Esophagus squamous epithelium (tissue), 5 donors: Measurements from ENCODE around the gene MYO16. TPM values are rescaled to one million over a fixed set of nuclear protein-coding genes. Genes with fewer than 3 reads are reported as not detected.

Source experiments
- DNase-seq: peaks from one replicate; lab custom pipeline; 2025; lab: John Stamatoyannopoulos, UW
- H3K27ac ChIP-seq, 4 donors: fragments of 200-600 bp; sonication (generic); one replicate each; pipeline ENCODE4 v1.5.1; 2016 to 2019; ENCODE audit warnings: mild to moderate bottlenecking in 1 of 4
- H3K27me3 ChIP-seq, 4 donors: fragments of 200-600 bp; sonication (generic); 1 replicate in 3 of 4; 2 replicates in 1 of 4; pipeline versions ENCODE4 v1.5.1 to v1.6.0; 2017 to 2021; ENCODE audit warnings: antibody characterized with exemption in 1 of 4
- H3K36me3 ChIP-seq, 3 donors: fragments of 200-600 bp; sonication (generic); one replicate each; pipeline ENCODE4 v1.5.1; 2016 to 2019
- H3K4me1 ChIP-seq, 3 donors: fragments of 200-600 bp; sonication (generic); one replicate each; pipeline ENCODE4 v1.5.1; 2017 to 2019
- H3K4me3 ChIP-seq, 4 donors: fragments of 200-600 bp; sonication (generic); 1 replicate in 3 of 4; 2 replicates in 1 of 4; pipeline ENCODE4 v1.5.1; 2016 to 2019; ENCODE audit warnings: mild to moderate bottlenecking in 2 of 4, moderate library complexity in 1 of 4
- H3K9me3 ChIP-seq, 3 donors: fragments of 200-600 bp; sonication (generic); one replicate each; pipeline ENCODE4 v1.5.1; 2016 to 2019
- POLR2A ChIP-seq, 4 donors: fragments of 450-650 bp; IDR thresholded peaks; one replicate each; pipeline ENCODE4 v1.6.1; 2017; ENCODE audit warnings: antibody characterized with exemption in 4 of 4, mild to moderate bottlenecking in 4 of 4, moderate library complexity in 3 of 4
- WGBS, 2 donors: methylation state at CpG; one replicate each; pipeline ENCODE4 v1.1.5; 2018; 5-methylcytosine and 5-hydroxymethylcytosine counted together
- intact Hi-C: fragments of 100-400 bp; cut with DNase I; formaldehyde crosslinking; loops from one replicate; pipeline ENCODE4 v1.15.0; 2022
- total RNA-seq, 4 donors: library from RNA; depleted of rRNA; stranded (reverse); fragments of >200 nt; gene quantifications; one replicate each; pipeline ENCODE4 v1.1.0, GENCODE V29; 2016
- TF ChIP-seq, protein P1 (sequence below), 6 experiments: fragments of 450-650 bp in 4 of 6; fragments of 200-600 bp in 2 of 6; sonication (generic) in 2 of 6; IDR thresholded peaks; one replicate each; pipeline ENCODE4 v1.5.1; 2016 to 2019; ENCODE audit warnings: antibody characterized with exemption in 6 of 6, mild to moderate bottlenecking in 4 of 6, moderate library complexity in 4 of 6
- donor health status: DM: yes; HTN: yes; CAD: no.

Gene MYO16
- total RNA-seq, 4 donors from 2014 or later = 0.09 to 2.1 TPM; not detected in 2

DNA sequence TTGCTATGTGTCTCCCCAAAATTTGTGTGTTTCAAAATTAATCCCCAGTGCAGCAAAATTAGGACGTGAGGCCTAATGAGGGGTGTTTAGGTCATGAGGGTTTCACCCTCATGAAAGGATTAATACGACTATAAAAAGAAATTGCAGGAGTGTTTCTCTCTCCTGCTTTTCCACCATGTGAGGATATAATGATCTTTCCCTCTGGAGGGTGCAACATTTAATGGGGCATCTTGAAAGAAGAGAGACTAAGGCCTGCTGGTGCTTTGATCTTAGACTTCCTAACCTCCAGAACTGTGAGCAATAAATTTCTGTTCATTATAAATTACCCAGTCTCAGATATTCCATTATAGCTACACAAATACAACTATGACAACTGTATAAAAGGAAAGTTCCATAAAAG lies 183.2 kb downstream of the MYO16 start:
- no peaks in the 10 kb centered on the region for H3K27me3 ChIP-seq
- no peak for DNase-seq
- intact Hi-C loops = no loop called here
- H3K27ac ChIP-seq = no peak overlapping the region
- H3K36me3 ChIP-seq = no peaks in the 10 kb centered on the region
- 45 to 56% methylated on average over 2 of the region's 2 CpGs for WGBS, 2 donors
- H3K4me3 ChIP-seq = no peak overlapping the region
- H3K9me3 ChIP-seq = no peaks in the 10 kb centered on the region
- no peaks in the 10 kb centered on the region for H3K4me1 ChIP-seq
- TF ChIP-seq, protein P1, sequence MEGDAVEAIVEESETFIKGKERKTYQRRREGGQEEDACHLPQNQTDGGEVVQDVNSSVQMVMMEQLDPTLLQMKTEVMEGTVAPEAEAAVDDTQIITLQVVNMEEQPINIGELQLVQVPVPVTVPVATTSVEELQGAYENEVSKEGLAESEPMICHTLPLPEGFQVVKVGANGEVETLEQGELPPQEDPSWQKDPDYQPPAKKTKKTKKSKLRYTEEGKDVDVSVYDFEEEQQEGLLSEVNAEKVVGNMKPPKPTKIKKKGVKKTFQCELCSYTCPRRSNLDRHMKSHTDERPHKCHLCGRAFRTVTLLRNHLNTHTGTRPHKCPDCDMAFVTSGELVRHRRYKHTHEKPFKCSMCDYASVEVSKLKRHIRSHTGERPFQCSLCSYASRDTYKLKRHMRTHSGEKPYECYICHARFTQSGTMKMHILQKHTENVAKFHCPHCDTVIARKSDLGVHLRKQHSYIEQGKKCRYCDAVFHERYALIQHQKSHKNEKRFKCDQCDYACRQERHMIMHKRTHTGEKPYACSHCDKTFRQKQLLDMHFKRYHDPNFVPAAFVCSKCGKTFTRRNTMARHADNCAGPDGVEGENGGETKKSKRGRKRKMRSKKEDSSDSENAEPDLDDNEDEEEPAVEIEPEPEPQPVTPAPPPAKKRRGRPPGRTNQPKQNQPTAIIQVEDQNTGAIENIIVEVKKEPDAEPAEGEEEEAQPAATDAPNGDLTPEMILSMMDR (IDR thresholded peaks at IDR 0.05) = no peak
- no peak for TF ChIP-seq POLR2A (IDR thresholded peaks at IDR 0.05)

DNA sequence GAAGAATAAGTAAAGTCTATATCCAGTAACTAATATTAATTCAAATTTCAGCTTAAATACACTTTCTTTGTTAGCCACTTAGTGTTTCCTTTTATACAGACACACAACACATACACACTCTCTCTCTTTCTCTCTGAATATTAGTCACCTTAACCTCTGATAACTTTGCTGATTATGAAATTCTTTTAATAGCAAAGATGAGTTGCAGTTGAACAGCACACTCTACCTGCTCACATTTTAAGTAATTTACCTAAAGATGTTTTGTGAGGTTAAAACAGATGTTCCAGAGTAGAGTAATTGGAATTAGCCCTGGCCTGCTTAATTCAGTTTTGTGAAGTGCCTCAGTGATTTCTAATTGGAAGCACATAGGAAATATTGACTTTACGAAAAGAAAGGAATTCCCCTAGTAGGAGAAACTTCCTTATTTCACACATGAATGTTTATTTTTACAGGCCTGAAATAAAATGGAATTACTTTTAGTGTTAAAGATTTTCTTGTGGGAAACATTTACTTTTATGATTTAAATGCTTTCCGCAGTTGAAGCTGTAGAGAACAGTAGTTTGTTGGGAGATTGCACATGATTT lies 184.3 kb downstream of the MYO16 start:
- Histone ChIP-seq H3K36me3 (no peaks in the 10 kb centered on the region), H3K9me3 (no peaks in the 10 kb centered on the region), H3K27ac (no peak overlapping the region), H3K4me3 (no peak overlapping the region), H3K4me1 (no peaks in the 10 kb centered on the region), H3K27me3 (no peaks in the 10 kb centered on the region)
- TF ChIP-seq POLR2A (IDR thresholded peaks at IDR 0.05) = no peak
- TF ChIP-seq, protein P1 (IDR thresholded peaks at IDR 0.05) = no peak
- intact Hi-C loops = no loop called here
- WGBS, 2 donors = 59% methylated on average over 2 of the region's 2 CpGs
- no peak for DNase-seq

DNA sequence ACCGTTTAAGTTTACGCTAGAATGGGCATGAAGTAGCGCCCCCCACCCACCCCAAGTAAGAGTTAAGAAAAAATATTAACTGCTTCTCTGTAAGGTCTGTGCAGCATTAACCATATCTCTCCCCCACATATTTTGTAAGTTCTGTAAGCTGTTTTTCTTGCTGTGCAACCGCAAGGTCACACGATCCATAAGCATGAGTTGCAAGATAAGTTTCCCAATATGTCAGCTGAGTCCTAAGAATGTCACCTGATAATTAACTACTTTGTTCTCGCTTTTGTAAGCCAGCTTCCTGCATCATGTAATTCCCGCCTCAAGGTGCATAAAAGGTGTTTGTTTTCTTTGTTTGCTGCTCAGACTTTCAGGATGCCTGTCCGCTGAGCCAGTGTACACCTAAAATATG lies 187.0 kb downstream of the MYO16 start:
- no peak for DNase-seq
- intact Hi-C loops = no loop called here
- no peaks in the 10 kb centered on the region for H3K4me1 ChIP-seq
- H3K9me3 ChIP-seq = no peaks in the 10 kb centered on the region
- no peaks in the 10 kb centered on the region for H3K36me3 ChIP-seq
- TF ChIP-seq, protein P1 (IDR thresholded peaks at IDR 0.05) = no peak
- no peak for TF ChIP-seq POLR2A (IDR thresholded peaks at IDR 0.05)
- no peaks in the 10 kb centered on the region for H3K27me3 ChIP-seq
- 78 to 79% methylated on average over 8 of the region's 8 CpGs for WGBS, 2 donors
- H3K4me3 ChIP-seq = no peak overlapping the region
- no peak overlapping the region for H3K27ac ChIP-seq

- Histone ChIP-seq H3K27me3 (no peaks in the 10 kb centered on the region), H3K9me3 (peaks cover 0 to 4% (median 0%) of the 10 kb centered on the region in 3 donors), H3K4me1 (no peaks in the 10 kb centered on the region), H3K4me3 (no peak overlapping the region), H3K27ac (no peak overlapping the region), H3K36me3 (no peaks in the 10 kb centered on the region)
- intact Hi-C loops = no loop called here
- no peak for TF ChIP-seq POLR2A (IDR thresholded peaks at IDR 0.05)
- TF ChIP-seq, protein P1 (IDR thresholded peaks at IDR 0.05) = no peak
- no peak for DNase-seq
- 64 to 69% methylated on average over 4 of the region's 4 CpGs for WGBS, 2 donors
Observed at GRCh38 chr13:108827646-108828045, 198.2 kb downstream of the MYO16 start.

- Histone ChIP-seq H3K4me3 (no peak overlapping the region), H3K4me1 (no peaks in the 10 kb centered on the region), H3K27me3 (no peaks in the 10 kb centered on the region), H3K27ac (no peak overlapping the region), H3K36me3 (no peaks in the 10 kb centered on the region), H3K9me3 (peaks cover 0 to 4% (median 0%) of the 10 kb centered on the region in 3 donors)
- TF ChIP-seq, protein P1 (IDR thresholded peaks at IDR 0.05) = no peak
- no peak for TF ChIP-seq POLR2A (IDR thresholded peaks at IDR 0.05)
- no peak for DNase-seq
- intact Hi-C loops = no loop called here
- 64 to 66% methylated on average over 9 of the region's 9 CpGs for WGBS, 2 donors
Observed at GRCh38 chr13:108828086-108828815, 198.8 kb downstream of the MYO16 start.
